ENCODE results near the gene LMBR1L. TPM values are rescaled to one million over a fixed set of nuclear protein-coding genes. Genes with fewer than 3 reads are reported as not detected.
"Not testable (repeated sequence)": the region's sequence is repeated elsewhere in the genome, so short reads cannot be mapped to it uniquely, and the experiment has no call there.

The LMBR1L gene
- total RNA-seq, 1 experiment from 2014 or later, result 47.2 TPM

DNA sequence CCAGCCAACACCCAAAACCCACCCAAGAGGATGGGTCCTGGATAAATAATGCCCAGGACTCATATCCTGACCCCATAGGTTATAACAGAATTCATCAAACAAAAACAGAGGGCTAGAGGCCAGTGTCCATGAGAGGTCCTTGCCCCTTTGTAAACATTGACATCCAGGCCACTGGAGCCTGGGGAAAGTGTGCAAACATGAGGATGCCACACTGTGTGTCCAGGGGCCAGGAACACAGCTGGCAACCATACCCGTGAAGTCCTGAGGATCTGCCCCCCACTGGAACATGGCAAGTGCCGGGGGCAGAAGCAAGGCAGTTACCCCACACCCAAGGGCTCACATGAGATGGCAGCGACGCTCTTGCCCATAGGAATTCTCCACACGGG, 45.9 kb downstream of the LMBR1L start:
- DNase-seq (ENCODE audit: low spot score), result no peak
- no TSS peak for BruUV-seq (replicated peaks)
- CTCF ChIA-PET, result interaction anchor here (0.5 to 2.3 kb wide), 8 partner anchors 19 to 219 kb away, joined by 3 to 17 read pairs (median 4); no protein-coding TSS in a partner anchor
- H3K27me3 ChIP-seq (replicated peaks; ENCODE audit: insufficient read depth, low read depth, low read length, poor library complexity), result no peaks in the 10 kb centered on the region
- H3K4me1 ChIP-seq (ENCODE audit: insufficient read depth, low read length, poor library complexity, severe bottlenecking), result no peaks in the 10 kb centered on the region
- TF ChIP-seq EZH2 (IDR thresholded peaks at IDR 0.05; ENCODE audit: borderline replicate concordance, low read depth, low read length, poor library complexity, severe bottlenecking), result no peak
- TF ChIP-seq, protein P1, sequence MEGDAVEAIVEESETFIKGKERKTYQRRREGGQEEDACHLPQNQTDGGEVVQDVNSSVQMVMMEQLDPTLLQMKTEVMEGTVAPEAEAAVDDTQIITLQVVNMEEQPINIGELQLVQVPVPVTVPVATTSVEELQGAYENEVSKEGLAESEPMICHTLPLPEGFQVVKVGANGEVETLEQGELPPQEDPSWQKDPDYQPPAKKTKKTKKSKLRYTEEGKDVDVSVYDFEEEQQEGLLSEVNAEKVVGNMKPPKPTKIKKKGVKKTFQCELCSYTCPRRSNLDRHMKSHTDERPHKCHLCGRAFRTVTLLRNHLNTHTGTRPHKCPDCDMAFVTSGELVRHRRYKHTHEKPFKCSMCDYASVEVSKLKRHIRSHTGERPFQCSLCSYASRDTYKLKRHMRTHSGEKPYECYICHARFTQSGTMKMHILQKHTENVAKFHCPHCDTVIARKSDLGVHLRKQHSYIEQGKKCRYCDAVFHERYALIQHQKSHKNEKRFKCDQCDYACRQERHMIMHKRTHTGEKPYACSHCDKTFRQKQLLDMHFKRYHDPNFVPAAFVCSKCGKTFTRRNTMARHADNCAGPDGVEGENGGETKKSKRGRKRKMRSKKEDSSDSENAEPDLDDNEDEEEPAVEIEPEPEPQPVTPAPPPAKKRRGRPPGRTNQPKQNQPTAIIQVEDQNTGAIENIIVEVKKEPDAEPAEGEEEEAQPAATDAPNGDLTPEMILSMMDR (conservative IDR thresholded peaks at IDR 0.05; ENCODE audit: low read depth, low read length), result no peak
- H3K27ac ChIP-seq (ENCODE audit: low read depth, low read length, poor library complexity, severe bottlenecking), result no peak overlapping the region
- no peaks in the 10 kb centered on the region for H3K36me3 ChIP-seq (ENCODE audit: insufficient read depth, low read length, poor library complexity, severe bottlenecking)
- no peak overlapping the region for H3K4me3 ChIP-seq (ENCODE audit: low read depth, low read length, poor library complexity, severe bottlenecking)
- intact Hi-C loops (cut with micrococcal nuclease; ENCODE audit: unreplicated experiment), result loop anchor here (1.0 to 5.0 kb wide), 3 partner anchors 34 to 173 kb away; no protein-coding TSS in a partner anchor
- POLR2A ChIA-PET (ENCODE audit: low non-redundant PET), result no interaction called here
- no peaks in the 10 kb centered on the region for H3K9me3 ChIP-seq (ENCODE audit: low read depth, low read length, poor library complexity, severe bottlenecking)

GRCh38 chr12:49061916-49062315, 48.7 kb downstream of the LMBR1L start:
- intact Hi-C loops (cut with micrococcal nuclease; ENCODE audit: unreplicated experiment), result loop anchor here (5.0 kb wide), 1 partner anchor 175 kb away; no protein-coding TSS in a partner anchor
- H3K36me3 ChIP-seq (ENCODE audit: insufficient read depth, low read length, poor library complexity, severe bottlenecking); POLR2A ChIA-PET (ENCODE audit: low non-redundant PET); H3K4me3 ChIP-seq (ENCODE audit: low read depth, low read length, poor library complexity, severe bottlenecking); H3K9me3 ChIP-seq (ENCODE audit: low read depth, low read length, poor library complexity, severe bottlenecking); DNase-seq (ENCODE audit: low spot score); H3K27ac ChIP-seq (ENCODE audit: low read depth, low read length, poor library complexity, severe bottlenecking); BruUV-seq (replicated peaks); H3K27me3 ChIP-seq (replicated peaks; ENCODE audit: insufficient read depth, low read depth, low read length, poor library complexity): not testable (repeated sequence)
- H3K4me1 ChIP-seq (ENCODE audit: insufficient read depth, low read length, poor library complexity, severe bottlenecking), result peaks cover 10% of the 10 kb centered on the region
- CTCF ChIA-PET, result interaction anchor here (0.6 kb wide), 1 partner anchor 271 kb away, joined by 4 read pairs; no protein-coding TSS in a partner anchor

- ChIA-PET POLR2A (ENCODE audit: low non-redundant PET) (interaction anchor here (0.6 kb wide), 1 partner anchor 1319 kb away, joined by 3 read pairs; no protein-coding TSS in a partner anchor), CTCF (no interaction called here)
- Histone ChIP-seq H3K36me3 (ENCODE audit: insufficient read depth, low read length, poor library complexity, severe bottlenecking) (no peaks in the 10 kb centered on the region), H3K4me3 (ENCODE audit: low read depth, low read length, poor library complexity, severe bottlenecking) (peak overlapping the region; percentile 98), H3K27me3 (replicated peaks; ENCODE audit: insufficient read depth, low read depth, low read length, poor library complexity) (no peaks in the 10 kb centered on the region), H3K27ac (ENCODE audit: low read depth, low read length, poor library complexity, severe bottlenecking) (peak overlapping the region; percentile 100), H3K4me1 (ENCODE audit: insufficient read depth, low read length, poor library complexity, severe bottlenecking) (peaks cover 17% of the 10 kb centered on the region), H3K9me3 (ENCODE audit: low read depth, low read length, poor library complexity, severe bottlenecking) (no peaks in the 10 kb centered on the region)
- TSS peak; percentile 69 for BruUV-seq (replicated peaks)
- intact Hi-C loops (cut with micrococcal nuclease; ENCODE audit: unreplicated experiment), result loop anchor here (5.0 kb wide), 1 partner anchor 176 kb away; no protein-coding TSS in a partner anchor
- TF ChIP-seq, protein P1 (conservative IDR thresholded peaks at IDR 0.05; ENCODE audit: low read depth, low read length), result no peak
- TF ChIP-seq EZH2 (IDR thresholded peaks at IDR 0.05; ENCODE audit: borderline replicate concordance, low read depth, low read length, poor library complexity, severe bottlenecking), result no peak
- DNase-seq (ENCODE audit: low spot score), result no peak
These were observed 49.4 kb downstream of the LMBR1L start for GRCh38 chr12:49061157-49061650.

Measured in A673 (cell line).